ENCODE data around the gene SPPL3.
A peak's percentile ranks its signal among the peaks of the same experiment; 100 is the strongest.

Gene SPPL3

GRCh38 chr12:120847392-120847791 lies 56.8 kb downstream of the SPPL3 start:
- Histone ChIP-seq H3K4me1 (ENCODE audit: control insufficient read depth in 1 of 2, insufficient read depth in 1 of 2, low read depth in 1 of 2, low read length in 1 of 2) (peaks cover 5 to 28% of the 10 kb centered on the region in 2 experiments), H3K9me3 (no peaks in the 10 kb centered on the region), H3K27me3 (no peaks in the 10 kb centered on the region), H3K36me3 (peaks cover 7% of the 10 kb centered on the region), H3K4me3 (ENCODE audit: low read depth in 1 of 2, low read length in 1 of 2) (no peak overlapping the region), H3K27ac (peak overlapping the region; percentile 26)
- no peak for TF ChIP-seq CTCF (IDR thresholded peaks at IDR 0.05)

GRCh38 chr12:120846721-120847120 lies 57.4 kb downstream of the SPPL3 start:
- no peaks in the 10 kb centered on the region for H3K27me3 ChIP-seq
- H3K36me3 ChIP-seq: peaks cover 7% of the 10 kb centered on the region
- H3K4me3 ChIP-seq (ENCODE audit: low read depth in 1 of 2, low read length in 1 of 2): no peak overlapping the region
- no peaks in the 10 kb centered on the region for H3K9me3 ChIP-seq
- H3K27ac ChIP-seq: no peak overlapping the region
- H3K4me1 ChIP-seq (ENCODE audit: control insufficient read depth in 1 of 2, insufficient read depth in 1 of 2, low read depth in 1 of 2, low read length in 1 of 2): peaks cover 4 to 25% of the 10 kb centered on the region in 2 experiments
- TF ChIP-seq CTCF (IDR thresholded peaks at IDR 0.05): no peak

GRCh38 chr12:120845696-120846095 lies 58.5 kb downstream of the SPPL3 start:
- H3K9me3 ChIP-seq: no peaks in the 10 kb centered on the region
- no peak overlapping the region for H3K4me3 ChIP-seq (ENCODE audit: low read depth in 1 of 2, low read length in 1 of 2)
- TF ChIP-seq CTCF (IDR thresholded peaks at IDR 0.05): no peak
- H3K36me3 ChIP-seq: peaks cover 7% of the 10 kb centered on the region
- H3K27me3 ChIP-seq: no peaks in the 10 kb centered on the region
- no peak overlapping the region for H3K27ac ChIP-seq
- H3K4me1 ChIP-seq (ENCODE audit: control insufficient read depth in 1 of 2, insufficient read depth in 1 of 2, low read depth in 1 of 2, low read length in 1 of 2): peaks cover 0 to 21% of the 10 kb centered on the region in 2 experiments

- no peaks in the 10 kb centered on the region for H3K27me3 ChIP-seq
- H3K4me3 ChIP-seq (ENCODE audit: low read depth in 1 of 2, low read length in 1 of 2): no peak overlapping the region
- peaks cover 7% of the 10 kb centered on the region for H3K36me3 ChIP-seq
- no peaks in the 10 kb centered on the region for H3K9me3 ChIP-seq
- TF ChIP-seq CTCF (IDR thresholded peaks at IDR 0.05): no peak
- peaks cover 0 to 21% of the 10 kb centered on the region in 2 experiments for H3K4me1 ChIP-seq (ENCODE audit: control insufficient read depth in 1 of 2, insufficient read depth in 1 of 2, low read depth in 1 of 2, low read length in 1 of 2)
- H3K27ac ChIP-seq: no peak overlapping the region
Measured at GRCh38 chr12:120844768-120845449, 59.2 kb downstream of the SPPL3 start.

GRCh38 chr12:120844297-120844696 lies 59.9 kb downstream of the SPPL3 start:
- no peak for TF ChIP-seq CTCF (IDR thresholded peaks at IDR 0.05)
- peaks cover 0 to 21% of the 10 kb centered on the region in 2 experiments for H3K4me1 ChIP-seq (ENCODE audit: control insufficient read depth in 1 of 2, insufficient read depth in 1 of 2, low read depth in 1 of 2, low read length in 1 of 2)
- H3K9me3 ChIP-seq: no peaks in the 10 kb centered on the region
- no peak overlapping the region for H3K27ac ChIP-seq
- no peak overlapping the region for H3K4me3 ChIP-seq (ENCODE audit: low read depth in 1 of 2, low read length in 1 of 2)
- H3K36me3 ChIP-seq: peaks cover 7% of the 10 kb centered on the region
- no peaks in the 10 kb centered on the region for H3K27me3 ChIP-seq

All from neutrophil (primary cell).